Measurements from ENCODE around the gene PPIL1.

Gene PPIL1

GRCh38 chr6:36826520-36827227 is 47.9 kb downstream of the PPIL1 start:
- H3K4me3 ChIP-seq (ENCODE audit: low read depth, low read length) = no peak overlapping the region
- TF ChIP-seq CTCF (IDR thresholded peaks at IDR 0.05; ENCODE audit: borderline replicate concordance, insufficient read depth, low read depth, low read length) = no peak

- no peak overlapping the region for H3K4me3 ChIP-seq (ENCODE audit: low read depth, low read length)
- no peak for TF ChIP-seq CTCF (IDR thresholded peaks at IDR 0.05; ENCODE audit: borderline replicate concordance, insufficient read depth, low read depth, low read length)
Observed at GRCh38 chr6:36825994-36826393, 48.6 kb downstream of the PPIL1 start.

GRCh38 chr6:36825452-36825851 is 49.2 kb downstream of the PPIL1 start:
- no peak overlapping the region for H3K4me3 ChIP-seq (ENCODE audit: low read depth, low read length)
- TF ChIP-seq CTCF (IDR thresholded peaks at IDR 0.05; ENCODE audit: borderline replicate concordance, insufficient read depth, low read depth, low read length) = no peak

GRCh38 chr6:36824253-36824652 is 50.4 kb downstream of the PPIL1 start:
- no peak overlapping the region for H3K4me3 ChIP-seq (ENCODE audit: low read depth, low read length)
- no peak for TF ChIP-seq CTCF (IDR thresholded peaks at IDR 0.05; ENCODE audit: borderline replicate concordance, insufficient read depth, low read depth, low read length)

GRCh38 chr6:36823421-36824096 is 51.0 kb downstream of the PPIL1 start:
- H3K4me3 ChIP-seq (ENCODE audit: low read depth, low read length) = no peak overlapping the region
- TF ChIP-seq CTCF (IDR thresholded peaks at IDR 0.05; ENCODE audit: borderline replicate concordance, insufficient read depth, low read depth, low read length) = no peak

- TF ChIP-seq CTCF (IDR thresholded peaks at IDR 0.05; ENCODE audit: borderline replicate concordance, insufficient read depth, low read depth, low read length) = no peak
- H3K4me3 ChIP-seq (ENCODE audit: low read depth, low read length) = no peak overlapping the region
Observed at GRCh38 chr6:36822506-36823269, 51.9 kb downstream of the PPIL1 start.

Measured in GM12875 (cell line).